DMS53 (cell line): Measurements from ENCODE around the gene DXO.

Experiments
- DNase-seq: peaks from one replicate; lab custom pipeline; 2025; lab: John Stamatoyannopoulos, UW

DXO gene

GRCh38 chr6:31930962-31931361 is 41.0 kb downstream of the DXO start:
- no peak for DNase-seq

GRCh38 chr6:31928672-31928939 is 43.3 kb downstream of the DXO start:
- no peak for DNase-seq

- DNase-seq = no peak
Measured at GRCh38 chr6:31927863-31928671, 43.9 kb downstream of the DXO start.

- DNase-seq = no peak
Measured at GRCh38 chr6:31927242-31927862, 44.6 kb downstream of the DXO start, which contains the start of gene C2. Gene C2, plus strand, starts transcription at chr6:31927717. Its CDS starts 36 bp downstream, at chr6:31927753.

GRCh38 chr6:31922942-31923341 is 49.0 kb downstream of the DXO start:
- peak; percentile 33 for DNase-seq

GRCh38 chr6:31920811-31921210 is 51.1 kb downstream of the DXO start:
- DNase-seq = no peak
